Esophagus squamous epithelium (tissue), 5 donors: Measurements from ENCODE around the gene NUP210. TPM values are rescaled to one million over a fixed set of nuclear protein-coding genes. Genes with fewer than 3 reads are reported as not detected.

Experiments
- DNase-seq: peaks from one replicate; lab custom pipeline; 2025; lab: John Stamatoyannopoulos, UW
- H3K27ac ChIP-seq, 4 donors: fragments of 200-600 bp; sonication (generic); one replicate each; pipeline ENCODE4 v1.5.1; 2016 to 2019; ENCODE audit warnings: mild to moderate bottlenecking in 1 of 4
- H3K27me3 ChIP-seq, 4 donors: fragments of 200-600 bp; sonication (generic); 1 replicate in 3 of 4; 2 replicates in 1 of 4; pipeline versions ENCODE4 v1.5.1 to v1.6.0; 2017 to 2021; ENCODE audit warnings: antibody characterized with exemption in 1 of 4
- H3K36me3 ChIP-seq, 3 donors: fragments of 200-600 bp; sonication (generic); one replicate each; pipeline ENCODE4 v1.5.1; 2016 to 2019
- H3K4me1 ChIP-seq, 3 donors: fragments of 200-600 bp; sonication (generic); one replicate each; pipeline ENCODE4 v1.5.1; 2017 to 2019
- H3K4me3 ChIP-seq, 4 donors: fragments of 200-600 bp; sonication (generic); 1 replicate in 3 of 4; 2 replicates in 1 of 4; pipeline ENCODE4 v1.5.1; 2016 to 2019; ENCODE audit warnings: mild to moderate bottlenecking in 2 of 4, moderate library complexity in 1 of 4
- H3K9me3 ChIP-seq, 3 donors: fragments of 200-600 bp; sonication (generic); one replicate each; pipeline ENCODE4 v1.5.1; 2016 to 2019
- POLR2A ChIP-seq, 4 donors: fragments of 450-650 bp; IDR thresholded peaks; one replicate each; pipeline ENCODE4 v1.6.1; 2017; ENCODE audit warnings: antibody characterized with exemption in 4 of 4, mild to moderate bottlenecking in 4 of 4, moderate library complexity in 3 of 4
- WGBS, 2 donors: methylation state at CpG; one replicate each; pipeline ENCODE4 v1.1.5; 2018; 5-methylcytosine and 5-hydroxymethylcytosine counted together
- intact Hi-C: fragments of 100-400 bp; cut with DNase I; formaldehyde crosslinking; loops from one replicate; pipeline ENCODE4 v1.15.0; 2022
- total RNA-seq, 4 donors: library from RNA; depleted of rRNA; stranded (reverse); fragments of >200 nt; gene quantifications; one replicate each; pipeline ENCODE4 v1.1.0, GENCODE V29; 2016
- TF ChIP-seq, protein P1 (sequence below), 6 experiments: fragments of 450-650 bp in 4 of 6; fragments of 200-600 bp in 2 of 6; sonication (generic) in 2 of 6; IDR thresholded peaks; one replicate each; pipeline ENCODE4 v1.5.1; 2016 to 2019; ENCODE audit warnings: antibody characterized with exemption in 6 of 6, mild to moderate bottlenecking in 4 of 6, moderate library complexity in 4 of 6
- donor health status: DM: yes; HTN: yes; CAD: no.

The NUP210 gene
- total RNA-seq, 4 donors from 2014 or later: 7.2 to 14.5 (median 9.4) TPM

DNA sequence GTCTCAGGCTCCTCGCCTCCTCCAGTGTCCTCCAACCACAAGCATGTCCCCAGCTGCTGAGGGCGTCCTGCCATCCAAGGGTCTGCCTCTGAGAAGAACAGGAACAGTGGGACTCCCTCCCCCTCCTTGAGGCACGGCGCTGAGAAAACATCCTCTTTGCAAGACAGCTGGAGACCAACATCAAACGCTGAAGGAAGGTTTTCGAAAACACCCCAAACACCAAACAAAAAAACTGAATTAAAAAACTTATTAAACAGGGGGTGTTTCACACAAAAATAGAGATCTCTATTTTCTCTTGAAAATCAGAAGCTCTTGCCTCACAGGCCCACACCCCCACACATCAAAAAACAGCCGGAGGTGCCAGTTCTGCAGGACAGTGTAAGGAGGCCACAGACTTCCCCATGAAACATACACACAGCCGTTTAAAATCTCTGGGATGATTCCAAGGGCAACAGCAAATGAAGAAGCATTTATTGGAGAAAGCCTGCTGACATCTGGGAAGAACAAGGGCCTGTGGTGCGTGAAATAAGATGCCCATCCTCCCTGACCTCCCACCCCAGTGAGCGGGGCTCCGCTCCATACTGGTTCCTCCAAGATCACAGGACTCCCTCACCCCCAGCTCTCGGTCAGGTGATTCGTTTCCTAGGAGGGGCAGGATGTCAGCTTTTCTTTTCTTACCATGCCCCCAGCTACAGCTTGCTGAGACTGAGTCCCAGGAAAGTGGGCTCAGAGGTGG, 71.3 kb downstream of the NUP210 start:
- TF ChIP-seq, protein P1, sequence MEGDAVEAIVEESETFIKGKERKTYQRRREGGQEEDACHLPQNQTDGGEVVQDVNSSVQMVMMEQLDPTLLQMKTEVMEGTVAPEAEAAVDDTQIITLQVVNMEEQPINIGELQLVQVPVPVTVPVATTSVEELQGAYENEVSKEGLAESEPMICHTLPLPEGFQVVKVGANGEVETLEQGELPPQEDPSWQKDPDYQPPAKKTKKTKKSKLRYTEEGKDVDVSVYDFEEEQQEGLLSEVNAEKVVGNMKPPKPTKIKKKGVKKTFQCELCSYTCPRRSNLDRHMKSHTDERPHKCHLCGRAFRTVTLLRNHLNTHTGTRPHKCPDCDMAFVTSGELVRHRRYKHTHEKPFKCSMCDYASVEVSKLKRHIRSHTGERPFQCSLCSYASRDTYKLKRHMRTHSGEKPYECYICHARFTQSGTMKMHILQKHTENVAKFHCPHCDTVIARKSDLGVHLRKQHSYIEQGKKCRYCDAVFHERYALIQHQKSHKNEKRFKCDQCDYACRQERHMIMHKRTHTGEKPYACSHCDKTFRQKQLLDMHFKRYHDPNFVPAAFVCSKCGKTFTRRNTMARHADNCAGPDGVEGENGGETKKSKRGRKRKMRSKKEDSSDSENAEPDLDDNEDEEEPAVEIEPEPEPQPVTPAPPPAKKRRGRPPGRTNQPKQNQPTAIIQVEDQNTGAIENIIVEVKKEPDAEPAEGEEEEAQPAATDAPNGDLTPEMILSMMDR (IDR thresholded peaks at IDR 0.05): no peak
- TF ChIP-seq POLR2A (IDR thresholded peaks at IDR 0.05): no peak
- Histone ChIP-seq H3K27me3 (no peaks in the 10 kb centered on the region), H3K4me1 (peaks cover 0 to 5% (median 0%) of the 10 kb centered on the region in 3 donors), H3K4me3 (no peak overlapping the region), H3K9me3 (no peaks in the 10 kb centered on the region), H3K36me3 (peaks cover 0 to 56% (median 0%) of the 10 kb centered on the region in 3 donors), H3K27ac (no peak overlapping the region)
- intact Hi-C loops: no loop called here
- DNase-seq: no peak
- WGBS, 2 donors: 53 to 62% methylated on average over 10 to 12 of the region's 13 CpGs

DNA sequence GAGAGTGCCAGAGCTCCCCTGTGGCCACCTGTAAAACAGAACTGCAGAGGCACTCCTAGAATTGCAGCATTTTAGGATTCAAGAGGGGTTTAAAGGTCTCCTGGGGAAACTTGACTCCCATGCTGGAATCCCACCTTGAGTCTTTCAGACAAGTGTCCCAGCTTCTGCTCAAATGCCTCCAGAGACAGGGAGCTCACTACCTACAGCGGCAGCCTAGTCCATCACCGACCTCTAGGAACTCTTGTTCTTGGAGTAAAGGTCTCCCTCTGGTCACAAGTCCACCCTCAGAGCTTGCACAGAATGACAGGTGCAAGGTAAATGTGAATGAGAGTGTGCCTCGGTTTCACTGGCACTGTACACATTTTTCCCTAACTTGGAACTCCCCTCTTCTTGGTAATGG, 72.0 kb downstream of the NUP210 start:
- intact Hi-C loops: no loop called here

DNA sequence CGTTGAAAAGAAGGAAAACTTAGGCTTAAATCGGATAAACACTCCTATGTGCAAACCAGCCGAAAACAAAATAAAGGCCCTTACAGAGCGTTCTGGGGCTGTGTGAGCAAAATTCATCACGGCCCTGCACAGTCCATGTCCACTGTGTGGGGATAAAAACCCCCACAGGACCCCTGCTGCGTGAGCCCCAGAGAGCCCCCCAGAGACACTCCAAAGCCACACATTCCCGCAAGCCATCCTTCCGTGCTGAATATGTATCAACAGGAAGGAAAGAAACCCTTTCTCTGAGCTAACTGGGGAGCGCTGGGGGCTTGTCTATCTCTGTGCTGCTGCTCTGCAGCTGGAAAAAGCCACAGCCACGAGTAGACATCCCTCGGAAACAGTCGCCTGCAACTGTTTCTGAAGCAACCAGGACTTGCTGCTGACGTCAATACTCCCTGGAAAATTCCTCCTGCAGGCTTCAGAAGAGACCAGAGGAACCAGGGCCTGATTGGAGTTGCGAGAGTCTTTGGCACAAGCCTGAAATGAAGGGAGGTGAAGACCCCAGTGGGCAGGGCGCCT, 72.7 kb downstream of the NUP210 start:
- no peak for TF ChIP-seq POLR2A (IDR thresholded peaks at IDR 0.05)
- TF ChIP-seq, protein P1 (IDR thresholded peaks at IDR 0.05): no peak
- H3K9me3 ChIP-seq: no peaks in the 10 kb centered on the region
- peaks cover 0 to 5% (median 0%) of the 10 kb centered on the region in 3 donors for H3K4me1 ChIP-seq
- intact Hi-C loops: no loop called here
- no peak for DNase-seq
- H3K36me3 ChIP-seq: peaks cover 0 to 47% (median 0%) of the 10 kb centered on the region in 3 donors
- H3K4me3 ChIP-seq: no peak overlapping the region
- no peak overlapping the region for H3K27ac ChIP-seq
- no peaks in the 10 kb centered on the region for H3K27me3 ChIP-seq
- 80 to 90% methylated on average over 12 to 14 of the region's 15 CpGs for WGBS, 2 donors

More for the DNA sequence above, 72.0 kb downstream of the NUP210 start:
- Histone ChIP-seq H3K9me3 (no peaks in the 10 kb centered on the region), H3K36me3 (peaks cover 0 to 48% (median 0%) of the 10 kb centered on the region in 3 donors), H3K27ac (no peak overlapping the region), H3K4me1 (peaks cover 0 to 5% (median 0%) of the 10 kb centered on the region in 3 donors), H3K4me3 (no peak overlapping the region), H3K27me3 (no peaks in the 10 kb centered on the region)
- no peak for DNase-seq
- WGBS, 2 donors: 83 to 86% methylated on average over 3 of the region's 3 CpGs
- TF ChIP-seq POLR2A (IDR thresholded peaks at IDR 0.05): no peak
- TF ChIP-seq, protein P1 (IDR thresholded peaks at IDR 0.05): no peak

DNA sequence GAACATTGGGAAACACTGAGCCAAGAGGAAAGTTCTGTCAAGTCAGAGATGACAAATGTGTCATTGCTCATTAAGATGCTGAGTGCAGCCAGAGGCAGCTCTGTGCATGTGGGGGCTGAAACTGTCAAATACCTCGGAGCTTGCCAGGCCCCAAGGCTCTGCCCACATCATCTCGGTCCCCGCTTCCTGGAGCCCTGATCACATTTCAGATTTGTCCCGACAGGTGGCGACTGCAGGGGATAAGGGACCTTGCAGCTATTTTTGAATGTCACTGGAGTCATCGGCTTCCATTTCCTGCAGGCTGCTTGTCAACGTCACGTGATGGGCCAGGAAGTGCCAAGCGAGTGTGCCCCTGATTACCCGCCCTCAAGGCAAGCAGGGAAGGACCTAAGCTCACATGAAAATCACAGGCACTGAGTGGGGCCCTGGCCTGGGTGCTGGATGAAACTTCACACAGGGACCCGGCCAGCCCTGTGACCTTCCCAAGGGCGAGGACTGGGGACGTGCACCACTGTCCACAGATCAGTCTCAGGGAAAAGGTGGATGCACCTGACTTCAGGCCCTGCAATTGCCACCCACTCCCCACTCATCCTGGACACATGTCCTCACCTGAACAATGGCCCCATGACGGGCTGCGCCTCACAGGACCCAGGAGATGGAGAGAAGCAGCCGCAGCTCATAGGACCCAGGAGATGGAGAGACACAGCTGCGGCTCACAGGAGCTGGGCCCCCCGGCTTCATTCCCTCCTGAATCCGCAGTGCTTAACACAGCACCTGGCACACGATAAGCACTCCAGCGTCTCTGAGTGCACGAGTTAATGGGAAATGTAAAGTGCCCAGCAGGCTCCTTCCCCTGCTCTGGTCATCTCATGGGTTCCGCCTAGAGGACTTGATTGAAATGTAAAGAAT, 73.4 kb downstream of the NUP210 start:
- WGBS, 2 donors: 76 to 83% methylated on average over 5 to 10 of the region's 23 CpGs
- DNase-seq: no peak
- Histone ChIP-seq H3K9me3 (no peaks in the 10 kb centered on the region), H3K27me3 (no peaks in the 10 kb centered on the region), H3K4me1 (peaks cover 0 to 5% (median 0%) of the 10 kb centered on the region in 3 donors), H3K4me3 (no peak overlapping the region), H3K36me3 (peaks cover 0 to 40% (median 0%) of the 10 kb centered on the region in 3 donors), H3K27ac (no peak overlapping the region)
- intact Hi-C loops: no loop called here
- TF ChIP-seq, protein P1 (IDR thresholded peaks at IDR 0.05): peak in 2 of 6 experiments; percentile 14 to 32
- TF ChIP-seq POLR2A (IDR thresholded peaks at IDR 0.05): no peak
